Testis (tissue), 3 donors: ENCODE data around the gene DCTN1. TPM values are rescaled to one million over a fixed set of nuclear protein-coding genes. Genes with fewer than 3 reads are reported as not detected.
A peak's percentile ranks its signal among the peaks of the same experiment; 100 is the strongest.

Experiments
- DNase-seq: peaks from one replicate; pipeline ENCODE4 v3.0.0-alpha.2; 2019
- H3K27ac ChIP-seq, 2 donors: fragments of 200-600 bp; sonication (generic); one replicate each; pipeline ENCODE4 v1.5.1; 2019
- H3K27me3 ChIP-seq: fragments of 200-600 bp; sonication (generic); one replicate; pipeline ENCODE4 v1.5.1; 2019
- H3K36me3 ChIP-seq: fragments of 200-600 bp; sonication (generic); one replicate; pipeline ENCODE4 v1.5.1; 2017; ENCODE audit warnings: low read depth; ENCODE audit errors: missing control alignments
- H3K4me1 ChIP-seq: fragments of 200-600 bp; sonication (generic); one replicate; pipeline ENCODE4 v1.5.1; 2019
- H3K4me3 ChIP-seq, 2 donors: fragments of 200-600 bp; sonication (generic); one replicate each; pipeline ENCODE4 v1.5.1; 2017 to 2019
- H3K9me3 ChIP-seq: fragments of 200-600 bp; sonication (generic); one replicate; pipeline ENCODE4 v1.5.1; 2017
- POLR2A ChIP-seq: fragments of 450-650 bp; IDR thresholded peaks from one replicate; pipeline ENCODE4 v1.6.1; 2017; ENCODE audit warnings: antibody characterized with exemption, mild to moderate bottlenecking, moderate library complexity
- WGBS, 2 donors: methylation state at CpG; one replicate each; pipeline ENCODE4 v1.1.5; 2018; 5-methylcytosine and 5-hydroxymethylcytosine counted together
- intact Hi-C: fragments of 100-400 bp; cut with DNase I; formaldehyde crosslinking; loops from one replicate; pipeline ENCODE4 v1.15.1; 2023; ENCODE audit warnings: low total_unique reads
- polyA plus RNA-seq: library from polyadenylated mRNA; stranded (reverse); fragments of 350-450 nt; fragmentation: Illumina TruSeq; extraction: RNeasy Lipid Tissue Mini Kit (QIAGEN cat#74804); gene quantifications from one replicate; pipeline ENCODE4 v1.2.3, GENCODE V29; 2014; ENCODE audit warnings: low read depth, low replicate concordance; ENCODE audit not compliant: insufficient read depth
- total RNA-seq, 2 donors: library from RNA; depleted of rRNA; stranded (reverse); fragments of >200 nt; gene quantifications; one replicate each; pipeline ENCODE4 v1.2.3, GENCODE V29; 2016
- TF ChIP-seq, protein P1 (sequence below), 3 experiments: fragments of 450-650 bp in 2 of 3; fragments of 200-600 bp in 1 of 3; sonication (generic) in 1 of 3; IDR thresholded peaks; one replicate each; pipeline ENCODE4 v1.5.1; 2016 to 2019; ENCODE audit warnings: antibody characterized with exemption in 3 of 3, mild to moderate bottlenecking in 2 of 3, moderate library complexity in 1 of 3

DCTN1 gene
- total and polyA plus RNA-seq, 3 donors from 2014 or later, result 277 to 403 (median 321) TPM

DNA sequence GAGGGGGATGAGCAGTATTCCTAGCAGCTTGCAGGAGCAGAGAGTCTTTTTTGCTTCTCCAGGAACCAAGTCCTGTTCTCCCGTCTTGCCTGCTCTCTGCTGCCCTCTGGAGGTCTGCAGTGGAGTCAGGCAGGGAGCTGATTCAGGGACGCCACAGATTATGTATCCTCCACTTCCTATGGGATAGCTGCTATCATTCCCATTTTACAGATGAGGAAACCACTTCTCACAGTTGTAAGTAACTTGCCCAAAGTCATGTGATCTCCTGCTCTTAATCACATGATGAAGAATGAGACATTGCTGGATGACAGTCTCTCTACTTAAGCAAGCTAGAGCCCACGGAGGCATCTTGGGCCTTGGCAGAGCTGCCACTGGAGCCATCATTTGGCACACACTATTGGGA lies 45.2 kb downstream of the DCTN1 start:
- no peak overlapping the region for H3K4me3 ChIP-seq
- H3K4me1 ChIP-seq, result no peaks in the 10 kb centered on the region
- H3K27ac ChIP-seq, result no peak overlapping the region
- no peaks in the 10 kb centered on the region for H3K36me3 ChIP-seq
- intact Hi-C loops, result no loop called here
- H3K9me3 ChIP-seq, result no peaks in the 10 kb centered on the region
- peak; percentile 82 for DNase-seq
- no peaks in the 10 kb centered on the region for H3K27me3 ChIP-seq
- TF ChIP-seq, protein P1, sequence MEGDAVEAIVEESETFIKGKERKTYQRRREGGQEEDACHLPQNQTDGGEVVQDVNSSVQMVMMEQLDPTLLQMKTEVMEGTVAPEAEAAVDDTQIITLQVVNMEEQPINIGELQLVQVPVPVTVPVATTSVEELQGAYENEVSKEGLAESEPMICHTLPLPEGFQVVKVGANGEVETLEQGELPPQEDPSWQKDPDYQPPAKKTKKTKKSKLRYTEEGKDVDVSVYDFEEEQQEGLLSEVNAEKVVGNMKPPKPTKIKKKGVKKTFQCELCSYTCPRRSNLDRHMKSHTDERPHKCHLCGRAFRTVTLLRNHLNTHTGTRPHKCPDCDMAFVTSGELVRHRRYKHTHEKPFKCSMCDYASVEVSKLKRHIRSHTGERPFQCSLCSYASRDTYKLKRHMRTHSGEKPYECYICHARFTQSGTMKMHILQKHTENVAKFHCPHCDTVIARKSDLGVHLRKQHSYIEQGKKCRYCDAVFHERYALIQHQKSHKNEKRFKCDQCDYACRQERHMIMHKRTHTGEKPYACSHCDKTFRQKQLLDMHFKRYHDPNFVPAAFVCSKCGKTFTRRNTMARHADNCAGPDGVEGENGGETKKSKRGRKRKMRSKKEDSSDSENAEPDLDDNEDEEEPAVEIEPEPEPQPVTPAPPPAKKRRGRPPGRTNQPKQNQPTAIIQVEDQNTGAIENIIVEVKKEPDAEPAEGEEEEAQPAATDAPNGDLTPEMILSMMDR (IDR thresholded peaks at IDR 0.05), result peak; percentile 60 to 93 (median 74)
- TF ChIP-seq POLR2A, result no peak
- 37 to 45% methylated on average over 3 of the region's 3 CpGs for WGBS, 2 donors

DNA sequence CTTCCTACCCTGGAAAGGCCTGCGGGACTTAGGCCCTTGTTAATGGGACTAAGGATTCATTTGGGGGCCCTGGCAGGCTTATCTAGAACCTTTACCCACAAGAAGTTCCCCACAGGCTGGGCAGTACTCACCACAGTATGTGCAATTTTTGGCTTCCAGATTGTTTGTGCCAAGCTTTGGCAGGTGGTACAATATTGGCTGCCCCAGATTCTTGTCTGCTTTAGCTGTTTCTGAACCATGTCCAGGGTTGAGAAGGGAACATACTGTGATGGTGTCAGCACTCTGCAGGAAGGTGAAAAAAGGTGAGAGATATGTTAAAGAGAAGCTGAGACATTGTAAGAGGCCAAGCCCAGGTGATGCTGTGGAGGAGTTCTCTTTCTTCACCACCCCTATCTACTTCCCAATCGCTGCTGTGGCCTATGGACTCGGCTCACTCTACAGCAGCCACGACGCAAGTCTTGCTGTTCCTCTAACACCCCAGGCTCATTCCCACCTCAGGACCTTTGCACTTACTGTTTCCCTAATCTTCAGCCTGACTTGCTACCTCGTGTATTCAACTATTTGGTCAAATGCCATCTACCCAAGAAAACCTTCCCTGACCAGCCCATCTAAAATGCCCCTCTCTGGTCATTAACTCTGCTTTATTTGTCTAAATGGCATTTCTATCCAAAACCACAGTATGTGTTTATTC lies 46.1 kb downstream of the DCTN1 start:
- intact Hi-C loops, result no loop called here
- WGBS, 2 donors, result 85 to 90% methylated on average over 6 of the region's 6 CpGs

DNA sequence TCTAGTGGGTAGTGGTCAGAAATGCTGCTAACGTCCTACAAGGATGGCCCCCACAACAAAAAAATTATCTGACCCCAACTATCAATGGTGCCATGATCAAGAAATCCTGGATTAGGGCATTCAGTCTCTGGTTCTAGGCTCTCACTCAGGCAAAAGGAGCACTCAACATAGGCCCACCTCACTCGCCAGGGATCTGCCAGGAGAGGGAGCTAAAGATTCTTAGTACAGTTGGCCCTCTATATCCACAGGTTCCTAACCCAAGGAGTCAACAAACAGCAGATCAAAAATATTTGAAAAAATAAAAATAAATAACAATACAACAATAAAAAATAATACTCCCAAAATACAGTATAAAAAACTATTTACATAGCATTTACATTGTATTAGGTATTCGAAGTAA lies 46.9 kb downstream of the DCTN1 start:
- Histone ChIP-seq H3K9me3 (no peaks in the 10 kb centered on the region), H3K4me3 (no peak overlapping the region), H3K36me3 (no peaks in the 10 kb centered on the region), H3K27ac (no peak overlapping the region), H3K4me1 (no peaks in the 10 kb centered on the region), H3K27me3 (no peaks in the 10 kb centered on the region)
- intact Hi-C loops, result no loop called here
- TF ChIP-seq POLR2A, result no peak
- TF ChIP-seq, protein P1 (IDR thresholded peaks at IDR 0.05), result no peak
- peak; percentile 56 for DNase-seq
- WGBS, 2 donors, result 70 to 91% methylated on average over 3 of the region's 3 CpGs

More for the DNA sequence above, 46.1 kb downstream of the DCTN1 start:
- DNase-seq, result no peak
- TF ChIP-seq, protein P1 (IDR thresholded peaks at IDR 0.05), result no peak
- TF ChIP-seq POLR2A, result no peak
- Histone ChIP-seq H3K36me3 (no peaks in the 10 kb centered on the region), H3K9me3 (no peaks in the 10 kb centered on the region), H3K4me1 (no peaks in the 10 kb centered on the region), H3K4me3 (no peak overlapping the region), H3K27me3 (no peaks in the 10 kb centered on the region), H3K27ac (no peak overlapping the region)

DNA sequence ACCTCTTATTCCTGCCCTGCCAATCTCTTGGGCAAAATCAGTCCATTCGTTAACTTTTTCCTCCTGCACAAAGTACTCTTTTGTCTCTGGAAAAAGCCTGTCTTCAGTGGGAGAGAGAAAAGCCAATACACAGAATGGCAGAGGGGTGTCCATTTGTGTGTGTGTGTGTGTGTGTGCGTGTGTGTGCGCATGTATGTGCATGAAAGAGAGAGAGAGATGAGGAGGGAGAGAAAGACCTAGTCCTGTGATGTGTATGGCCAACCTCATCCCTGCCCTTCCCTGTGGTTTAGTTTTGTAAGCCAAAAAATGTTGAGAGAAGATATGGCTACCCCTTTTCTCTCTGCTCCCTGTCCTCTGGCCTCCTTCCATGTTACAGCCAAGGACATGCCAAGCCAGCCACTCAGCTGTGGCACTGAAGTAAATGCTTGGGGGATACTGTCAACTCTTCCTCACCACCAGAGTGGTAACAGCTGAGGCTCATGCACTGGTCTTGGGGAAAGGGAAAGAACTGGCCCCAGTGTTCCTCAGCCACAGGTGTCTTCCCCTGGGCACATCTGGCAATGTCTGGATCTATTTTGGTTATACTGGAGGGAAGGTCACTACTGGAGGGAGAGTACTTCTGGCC lies 47.4 kb downstream of the DCTN1 start:
- WGBS, 2 donors, result 88 to 89% methylated on average over 3 of the region's 3 CpGs
- Histone ChIP-seq H3K27me3 (no peaks in the 10 kb centered on the region), H3K27ac (no peak overlapping the region), H3K4me1 (no peaks in the 10 kb centered on the region), H3K36me3 (no peaks in the 10 kb centered on the region), H3K4me3 (no peak overlapping the region), H3K9me3 (no peaks in the 10 kb centered on the region)
- TF ChIP-seq POLR2A, result no peak
- TF ChIP-seq, protein P1 (IDR thresholded peaks at IDR 0.05), result no peak
- intact Hi-C loops, result no loop called here
- no peak for DNase-seq

DNA sequence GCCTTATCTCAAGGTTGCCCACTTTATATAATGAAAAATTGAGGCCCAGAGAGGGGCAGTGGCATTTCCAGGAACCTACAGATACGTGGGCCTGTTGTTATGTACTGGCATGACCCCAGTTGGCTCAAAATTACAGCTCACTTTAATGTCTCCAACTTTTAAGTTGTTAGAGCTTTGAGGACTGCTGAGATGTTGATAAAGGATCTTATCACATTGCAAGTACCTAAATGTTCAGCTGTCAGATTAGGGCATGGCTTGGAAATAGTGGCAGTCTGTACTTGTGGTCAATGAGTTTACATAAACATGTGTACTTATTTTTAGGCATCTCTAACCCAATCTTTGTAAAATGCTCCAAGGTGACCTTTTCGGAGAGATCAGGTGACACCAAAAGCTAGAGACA lies 51.5 kb downstream of the DCTN1 start:
- intact Hi-C loops, result no loop called here
- no peak for DNase-seq
- no peaks in the 10 kb centered on the region for H3K27me3 ChIP-seq
- H3K4me3 ChIP-seq, result no peak overlapping the region
- TF ChIP-seq, protein P1 (IDR thresholded peaks at IDR 0.05), result no peak
- no peak for TF ChIP-seq POLR2A
- no peaks in the 10 kb centered on the region for H3K9me3 ChIP-seq
- no peaks in the 10 kb centered on the region for H3K36me3 ChIP-seq
- WGBS, 2 donors, result 76 to 81% methylated on average over 2 of the region's 2 CpGs
- no peaks in the 10 kb centered on the region for H3K4me1 ChIP-seq
- H3K27ac ChIP-seq, result no peak overlapping the region
